SK-N-SH (cell line): ENCODE results near the gene SLC66A1. TPM values are rescaled to one million over a fixed set of nuclear protein-coding genes. Genes with fewer than 3 reads are reported as not detected.

ENCODE experiments used
- CTCF ChIA-PET: fragments of 300-600, 350-600 bp; formaldehyde crosslinking; extraction: SDS; loops from one replicate; lab custom pipeline; 2021; lab: Yijun Ruan, JAX
- POLR2A ChIA-PET: fragments of 350-600 bp; sonication (Branson Sonifier 250); formaldehyde crosslinking; extraction: SDS; loops from one replicate; lab custom pipeline; 2020; ENCODE audit warnings: antibody characterized with exemption, inconsistent platforms; lab: Yijun Ruan, JAX
- DNase-seq: peaks from one replicate; pipeline ENCODE4 v3.0.0; 2012
- H2AFZ ChIP-seq: fragments of 200-600 bp; sonication (generic); 2 replicates; pipeline ENCODE4 v1.8.1; 2016; ENCODE audit warnings: antibody characterized with exemption, mild to moderate bottlenecking, low read depth
- H3F3A ChIP-seq: fragments of 200-600 bp; sonication (generic); replicated peaks from 2 replicates; pipeline ENCODE3; 2016; ENCODE audit warnings: antibody characterized with exemption, mild to moderate bottlenecking; ENCODE audit not compliant: insufficient read depth
- H3K27ac ChIP-seq, 2 experiments: fragments of 200-500 bp in 1 of 2; fragments of 200-600 bp in 1 of 2; sonication (Bioruptor generic) in 1 of 2; sonication (generic), shearing (Covaris generic) in 1 of 2; 2 replicates each; pipeline versions ENCODE4 v1.5.1 to v1.6.1; 2014 to 2016; ENCODE audit warnings: low read depth in 2 of 2, inconsistent platforms in 1 of 2, low read length in 1 of 2, mild to moderate bottlenecking in 1 of 2, mixed read lengths in 1 of 2
- H3K27me3 ChIP-seq: fragments of 200-600 bp; sonication (generic), shearing (Covaris generic); 2 replicates; pipeline ENCODE4 v1.6.1; 2016; ENCODE audit warnings: mixed run types; ENCODE audit not compliant: insufficient read depth
- H3K36me3 ChIP-seq, 2 experiments: fragments of 200-500 bp in 1 of 2; fragments of 200-600 bp in 1 of 2; sonication (Bioruptor generic) in 1 of 2; sonication (generic) in 1 of 2; replicated peaks in 1 of 2; 2 replicates each; pipeline versions ENCODE3 to v1.5.1; 2014 to 2016; ENCODE audit warnings: low read length in 1 of 2, mild to moderate bottlenecking in 1 of 2; ENCODE audit not compliant: insufficient read depth in 2 of 2, control insufficient read depth in 1 of 2
- H3K4me1 ChIP-seq, 2 experiments: fragments of 200-500 bp in 1 of 2; fragments of 200-600 bp in 1 of 2; sonication (Bioruptor generic) in 1 of 2; sonication (generic), shearing (Covaris generic) in 1 of 2; 2 replicates each; pipeline versions ENCODE4 v1.5.1 to v1.6.1; 2014 to 2016; ENCODE audit warnings: low read depth in 1 of 2, low read length in 1 of 2, mixed run types in 1 of 2; ENCODE audit not compliant: insufficient read depth in 2 of 2, control insufficient read depth in 1 of 2
- H3K4me2 ChIP-seq: fragments of 200-600 bp; sonication (generic), shearing (Covaris generic); 2 replicates; pipeline ENCODE4 v1.6.1; 2017; ENCODE audit warnings: mixed run types
- H3K4me3 ChIP-seq, 2 experiments: fragments of 200-500 bp in 1 of 2; fragments of 200-600 bp in 1 of 2; sonication (Bioruptor generic) in 1 of 2; sonication (generic), shearing (Covaris generic) in 1 of 2; 2 replicates each; pipeline versions ENCODE4 v1.5.1 to v1.8.1; 2014 to 2016; ENCODE audit warnings: low read depth in 2 of 2, inconsistent platforms in 1 of 2, low read length in 1 of 2, mild to moderate bottlenecking in 1 of 2, mixed read lengths in 1 of 2, moderate library complexity in 1 of 2
- H3K79me2 ChIP-seq: fragments of 200-600 bp; sonication (generic); 2 replicates; pipeline ENCODE4 v1.8.1; 2017; ENCODE audit warnings: mild to moderate bottlenecking; ENCODE audit not compliant: insufficient read depth
- H3K9ac ChIP-seq: fragments of 200-600 bp; sonication (generic); 2 replicates; pipeline ENCODE4 v1.6.1; 2017; ENCODE audit warnings: mixed run types
- H3K9me2 ChIP-seq: fragments of 200-600 bp; sonication (generic); 2 replicates; pipeline ENCODE4 v1.6.1; 2017; ENCODE audit warnings: mixed run types
- H3K9me3 ChIP-seq: fragments of 200-600 bp; sonication (generic); 2 replicates; pipeline ENCODE4 v1.6.1; 2017; ENCODE audit warnings: mixed run types, mild to moderate bottlenecking, moderate library complexity
- H4K20me1 ChIP-seq: fragments of 200-600 bp; sonication (generic); 2 replicates; pipeline ENCODE4 v1.6.1; 2017; ENCODE audit warnings: mild to moderate bottlenecking, mixed run types; ENCODE audit not compliant: insufficient read depth
- EP300 ChIP-seq, 2 experiments: IDR thresholded peaks; 2 replicates each; pipeline versions ENCODE4 v1.4.0 to v1.6.1; 2012; ENCODE audit warnings: borderline replicate concordance in 1 of 2, low read depth in 1 of 2, low read length in 1 of 2
- FOSL2 ChIP-seq: IDR thresholded peaks from 2 replicates; pipeline ENCODE4 v1.4.0; 2012; ENCODE audit warnings: low read depth, mild to moderate bottlenecking, moderate library complexity, borderline replicate concordance
- FOXM1 ChIP-seq: IDR thresholded peaks from 2 replicates; pipeline ENCODE4 v1.4.0; 2012; ENCODE audit warnings: low read depth, mild to moderate bottlenecking
- GATA2 ChIP-seq: sonication (generic); formaldehyde crosslinking; IDR thresholded peaks from 2 replicates; pipeline ENCODE4 v1.5.0; 2020; ENCODE audit warnings: mild to moderate bottlenecking, missing genetic modification reagents
- JUND ChIP-seq: IDR thresholded peaks from 2 replicates; pipeline ENCODE4 v1.4.0; 2012
- MXI1 ChIP-seq: IDR thresholded peaks from 2 replicates; pipeline ENCODE4 v1.6.1; 2012; ENCODE audit warnings: mild to moderate bottlenecking, low read depth, low read length, improper control_type of control experiment
- NFIC ChIP-seq: IDR thresholded peaks from 2 replicates; pipeline ENCODE4 v1.4.0; 2012; ENCODE audit warnings: borderline replicate concordance
- PBX3 ChIP-seq: IDR thresholded peaks from 2 replicates; pipeline ENCODE4; 2012
- REST ChIP-seq: IDR thresholded peaks from 2 replicates; pipeline ENCODE4 v1.6.1; 2012; ENCODE audit warnings: mild to moderate bottlenecking, low read depth, low read length, moderate library complexity
- RXRA ChIP-seq: IDR thresholded peaks from 2 replicates; pipeline ENCODE4 v1.4.0; 2012; ENCODE audit warnings: low read depth, mild to moderate bottlenecking, borderline replicate concordance
- TCF12 ChIP-seq: IDR thresholded peaks from 2 replicates; pipeline ENCODE4 v1.4.0; 2012
- TEAD4 ChIP-seq: IDR thresholded peaks from 2 replicates; pipeline ENCODE4 v1.4.0; 2012; ENCODE audit warnings: mild to moderate bottlenecking, borderline replicate concordance; ENCODE audit not compliant: insufficient read depth
- YY1 ChIP-seq: IDR thresholded peaks from 2 replicates; pipeline ENCODE4 v1.4.0; 2012; ENCODE audit warnings: low read depth, mild to moderate bottlenecking
- WGBS: methylation state at CpG from one replicate; pipeline ENCODE4 v1.1.6; 2017; ENCODE audit warnings: low lambda C conversion rate; 5-methylcytosine and 5-hydroxymethylcytosine counted together
- polyA plus RNA-seq, 3 experiments: library from polyadenylated mRNA; depleted of rRNA; stranded (reverse); fragments of >200 nt; gene quantifications; 2 replicates each; pipeline ENCODE4 v1.2.3, GENCODE V29; 2012

Gene SLC66A1
- polyA plus RNA-seq, 1 of the 3 experiments (the other 2 are of a cell fraction), result 16.9 TPM

- Histone ChIP-seq H2AFZ (no peak overlapping the region), H3K27ac (no peak overlapping the region), H3K9ac (no peak overlapping the region), H3K79me2 (no peaks in the 10 kb centered on the region), H3K27me3 (no peaks in the 10 kb centered on the region), H3K4me3 (no peak overlapping the region), H3K9me2 (no peaks in the 10 kb centered on the region), H3K4me1 (peaks cover 0 to 19% of the 10 kb centered on the region in 2 experiments; a peak in 2 of 4 replicates), H3K9me3 (no peaks in the 10 kb centered on the region), H4K20me1 (no peaks in the 10 kb centered on the region), H3K4me2 (no peak overlapping the region), H3K36me3 (peaks cover 0 to 3% of the 10 kb centered on the region in 2 experiments), H3F3A (peaks cover 3% of the 10 kb centered on the region)
- TF ChIP-seq PBX3 (no peak), REST (no peak), TEAD4 (no peak), YY1 (no peak), EP300 (IDR thresholded peaks at IDR 0.05; ENCODE audit: borderline replicate concordance in 1 of 2, low read depth in 1 of 2, low read length in 1 of 2) (no peak)
- CTCF ChIA-PET, result interaction anchor here (0.6 to 2.5 kb wide), 4 partner anchors 11 to 326 kb away, joined by 3 to 8 read pairs (median 4); no protein-coding TSS in a partner anchor
- POLR2A ChIA-PET, result no interaction called here
- no peak for DNase-seq
- 93% methylated on average over 9 of the region's 9 CpGs for WGBS
These were observed 21.6 kb downstream of the SLC66A1 start for GRCh38 chr1:19333587-19334354.

GRCh38 chr1:19336543-19336942 lies 24.4 kb downstream of the SLC66A1 start:
- Histone ChIP-seq H3K27me3 (no peaks in the 10 kb centered on the region), H3K79me2 (peaks cover 6% of the 10 kb centered on the region; the same call in 1 of the 2 replicates), H3K4me1 (peaks cover 0 to 38% of the 10 kb centered on the region in 2 experiments; a peak in 2 of 4 replicates), H2AFZ (no peak overlapping the region), H3F3A (peaks cover 3% of the 10 kb centered on the region), H4K20me1 (no peaks in the 10 kb centered on the region), H3K9me3 (no peaks in the 10 kb centered on the region), H3K4me3 (no peak overlapping the region), H3K9me2 (no peaks in the 10 kb centered on the region), H3K36me3 (peaks cover 3 to 19% of the 10 kb centered on the region in 2 experiments), H3K9ac (no peak overlapping the region), H3K27ac (no peak overlapping the region), H3K4me2 (no peak overlapping the region)
- ChIA-PET CTCF (interaction anchor here (1.4 kb wide), 1 partner anchor 317 kb away, joined by 3 read pairs; no protein-coding TSS in a partner anchor), POLR2A (no interaction called here)
- WGBS, result 82% methylated on average over 6 of the region's 7 CpGs
- DNase-seq, result no peak
- TF ChIP-seq MXI1 (no peak), TCF12 (no peak), NFIC (no peak), FOXM1 (no peak), FOSL2 (no peak), YY1 (no peak), GATA2 (CRISPR knock-in tag) (no peak), RXRA (no peak), JUND (no peak)
